ENCODE measurements around the gene FBXO38.

GRCh38 chr5:148466236-148466580, 82.5 kb downstream of the FBXO38 start:
- TF ChIP-seq CTCF (CRISPR knock-in tag; IDR thresholded peaks at IDR 0.05) (no peak), EZH2 (conservative IDR thresholded peaks at IDR 0.05; ENCODE audit: low read depth, low read length) (no peak), ELF4 (CRISPR knock-in tag; IDR thresholded peaks at IDR 0.05; ENCODE audit: borderline replicate concordance) (no peak), RBFOX2 (IDR thresholded peaks at IDR 0.05; ENCODE audit: low read depth, low read length) (no peak), XRCC5 (optimal IDR thresholded peaks at IDR 0.05; ENCODE audit: low read length) (no peak), NRL (CRISPR knock-in tag; IDR thresholded peaks at IDR 0.05; ENCODE audit: borderline replicate concordance) (no peak), RFX5 (IDR thresholded peaks at IDR 0.05; ENCODE audit: low read depth, low read length) (no peak), ZNF646 (CRISPR knock-in tag; IDR thresholded peaks at IDR 0.05) (no peak), BRF2 (CRISPR knock-in tag; IDR thresholded peaks at IDR 0.05) (no peak), FOXP4 (CRISPR knock-in tag; IDR thresholded peaks at IDR 0.05) (no peak)
- TF ChIP-seq, protein P1, sequence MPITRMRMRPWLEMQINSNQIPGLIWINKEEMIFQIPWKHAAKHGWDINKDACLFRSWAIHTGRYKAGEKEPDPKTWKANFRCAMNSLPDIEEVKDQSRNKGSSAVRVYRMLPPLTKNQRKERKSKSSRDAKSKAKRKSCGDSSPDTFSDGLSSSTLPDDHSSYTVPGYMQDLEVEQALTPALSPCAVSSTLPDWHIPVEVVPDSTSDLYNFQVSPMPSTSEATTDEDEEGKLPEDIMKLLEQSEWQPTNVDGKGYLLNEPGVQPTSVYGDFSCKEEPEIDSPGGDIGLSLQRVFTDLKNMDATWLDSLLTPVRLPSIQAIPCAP (CRISPR knock-in tag; IDR thresholded peaks at IDR 0.05; ENCODE audit: low read depth) = no peak
- TF ChIP-seq, protein P2, sequence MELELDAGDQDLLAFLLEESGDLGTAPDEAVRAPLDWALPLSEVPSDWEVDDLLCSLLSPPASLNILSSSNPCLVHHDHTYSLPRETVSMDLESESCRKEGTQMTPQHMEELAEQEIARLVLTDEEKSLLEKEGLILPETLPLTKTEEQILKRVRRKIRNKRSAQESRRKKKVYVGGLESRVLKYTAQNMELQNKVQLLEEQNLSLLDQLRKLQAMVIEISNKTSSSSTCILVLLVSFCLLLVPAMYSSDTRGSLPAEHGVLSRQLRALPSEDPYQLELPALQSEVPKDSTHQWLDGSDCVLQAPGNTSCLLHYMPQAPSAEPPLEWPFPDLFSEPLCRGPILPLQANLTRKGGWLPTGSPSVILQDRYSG (CRISPR knock-in tag; IDR thresholded peaks at IDR 0.05) = no peak

Measured in HepG2 (cell line).